ENCODE results near the gene CSTPP1.

Gene CSTPP1

DNA sequence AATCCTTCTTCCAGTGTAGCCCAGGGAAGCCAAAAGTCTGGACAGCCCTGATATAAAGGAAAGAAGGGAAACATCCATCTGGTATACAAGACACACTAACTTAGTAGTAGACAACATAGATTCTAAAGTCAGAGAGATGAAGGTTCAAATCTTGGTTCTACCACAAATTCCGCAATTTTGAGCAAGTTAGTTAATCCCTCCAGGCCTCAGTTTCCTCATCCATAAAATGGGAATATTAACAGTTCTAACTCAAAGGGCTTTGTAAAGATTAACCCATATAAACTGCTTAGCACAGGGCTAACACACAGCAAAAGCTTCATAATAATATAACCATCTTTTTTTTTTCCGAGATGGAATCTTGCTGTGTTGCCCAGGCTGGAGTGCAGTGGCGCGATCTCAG lies 29.0 kb upstream of the CSTPP1 start:
- Histone ChIP-seq H3K9ac (ENCODE audit: low read depth, low read length, poor library complexity) (no peak overlapping the region), H3K14ac (ENCODE audit: low read length) (no peak overlapping the region), H3K27me3 (ENCODE audit: control insufficient read depth in 3 of 3, insufficient read depth in 3 of 3, low read depth in 1 of 3, low read length in 3 of 3) (no peaks in the 10 kb centered on the region), H3K79me1 (ENCODE audit: low read depth, low read length) (peaks cover 6% of the 10 kb centered on the region), H3K36me3 (replicated peaks in 1 of 2; ENCODE audit: control insufficient read depth in 2 of 2, insufficient read depth in 2 of 2, low read length in 2 of 2) (peaks cover 0 to 3% of the 10 kb centered on the region in 2 donors), H3K23ac (ENCODE audit: low read depth, low read length, poor library complexity) (no peak overlapping the region), H3K4me3 (ENCODE audit: low read length in 2 of 2) (no peak overlapping the region), H2BK120ac (ENCODE audit: low read depth, low read length) (no peak overlapping the region), H2AFZ (ENCODE audit: low read length) (no peak overlapping the region), H3K4me2 (ENCODE audit: insufficient read depth, low read length, poor library complexity, severe bottlenecking) (no peak overlapping the region), H2BK15ac (ENCODE audit: low read length) (no peak overlapping the region), H2BK5ac (ENCODE audit: low read length) (no peak overlapping the region), H3K4ac (ENCODE audit: low read length) (no peak overlapping the region), H3K4me1 (ENCODE audit: control insufficient read depth in 2 of 2, insufficient read depth in 1 of 2, low read depth in 1 of 2, low read length in 2 of 2) (peaks cover 17 to 24% of the 10 kb centered on the region in 2 donors), H3K9me3 (replicated peaks in 1 of 2; ENCODE audit: control insufficient read depth in 2 of 2, insufficient read depth in 1 of 2, low read depth in 1 of 2, low read length in 2 of 2) (no peaks in the 10 kb centered on the region), H3K18ac (ENCODE audit: low read length) (no peak overlapping the region), H2AK5ac (ENCODE audit: low read depth, low read length) (no peak overlapping the region), H3K27ac (replicated peaks; ENCODE audit: low read length) (no peak overlapping the region), H2BK12ac (ENCODE audit: low read length) (no peak overlapping the region), H4K91ac (ENCODE audit: low read depth, low read length, poor library complexity) (no peak overlapping the region), H4K8ac (ENCODE audit: low read depth, low read length) (no peak overlapping the region)
- no peak for DNase-seq (ENCODE audit: low spot score)
- WGBS, 2 donors (ENCODE audit: extremely low coverage in 2 of 2, insufficient read length in 2 of 2, insufficient replicate concordance in 1 of 2) = no CpG with 5 or more reads among the region's 4 CpGs

DNA sequence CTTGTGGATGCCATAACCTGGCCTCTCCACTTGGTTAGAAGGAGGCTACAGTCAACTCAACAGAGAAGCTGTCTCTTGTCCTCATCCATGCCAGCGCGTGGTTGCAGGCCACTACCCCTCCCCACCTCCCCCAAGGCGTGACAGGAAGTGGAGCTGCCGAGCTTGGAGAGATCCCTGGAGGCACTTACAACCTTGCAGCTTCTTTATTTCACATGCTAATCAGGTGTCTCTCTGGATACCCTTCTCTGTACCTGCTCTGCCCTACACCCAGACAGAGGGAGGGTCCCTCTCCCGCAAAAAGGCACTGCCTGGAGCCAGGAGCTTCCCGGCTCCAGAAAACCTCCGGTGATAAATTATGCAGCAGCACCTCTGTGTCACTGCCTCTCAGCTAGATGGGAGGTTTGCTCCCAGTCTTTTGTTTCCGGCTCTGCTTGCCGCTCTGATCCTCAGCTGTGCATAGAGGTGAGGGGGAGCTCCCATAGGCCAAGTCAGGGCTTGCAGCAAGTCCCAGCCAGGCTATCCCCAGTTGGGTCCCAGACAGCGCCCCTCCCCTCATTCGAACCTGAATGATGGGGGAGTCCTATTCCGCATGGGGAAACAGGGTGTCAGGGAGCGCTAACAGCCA lies 23.9 kb upstream of the CSTPP1 start:
- no peak overlapping the region for H3K23ac ChIP-seq (ENCODE audit: low read depth, low read length, poor library complexity)
- H3K18ac ChIP-seq (ENCODE audit: low read length) = peak overlapping the region; percentile 33
- no peaks in the 10 kb centered on the region for H3K27me3 ChIP-seq (ENCODE audit: control insufficient read depth in 3 of 3, insufficient read depth in 3 of 3, low read depth in 1 of 3, low read length in 3 of 3)
- H3K4me2 ChIP-seq (ENCODE audit: insufficient read depth, low read length, poor library complexity, severe bottlenecking) = peak overlapping the region; percentile 72
- peak overlapping the region; percentile 67 for H3K27ac ChIP-seq (replicated peaks; ENCODE audit: low read length)
- H3K14ac ChIP-seq (ENCODE audit: low read length) = no peak overlapping the region
- peak overlapping the region; percentile 85 for H2AFZ ChIP-seq (ENCODE audit: low read length)
- H2BK15ac ChIP-seq (ENCODE audit: low read length) = no peak overlapping the region
- H3K4me3 ChIP-seq (ENCODE audit: low read length in 2 of 2) = peak overlapping the region; percentile 7 to 43
- H3K4me1 ChIP-seq (ENCODE audit: control insufficient read depth in 2 of 2, insufficient read depth in 1 of 2, low read depth in 1 of 2, low read length in 2 of 2) = peaks cover 27 to 40% of the 10 kb centered on the region in 2 donors
- H2BK120ac ChIP-seq (ENCODE audit: low read depth, low read length) = no peak overlapping the region
- H3K9ac ChIP-seq (ENCODE audit: low read depth, low read length, poor library complexity) = no peak overlapping the region
- no peak overlapping the region for H3K4ac ChIP-seq (ENCODE audit: low read length)
- H3K36me3 ChIP-seq (replicated peaks in 1 of 2; ENCODE audit: control insufficient read depth in 2 of 2, insufficient read depth in 2 of 2, low read length in 2 of 2) = no peaks in the 10 kb centered on the region
- peak overlapping the region; percentile 30 for H2BK5ac ChIP-seq (ENCODE audit: low read length)
- no CpG with 5 or more reads among the region's 13 CpGs for WGBS, 2 donors (ENCODE audit: extremely low coverage in 2 of 2, insufficient read length in 2 of 2, insufficient replicate concordance in 1 of 2)
- no peak overlapping the region for H2BK12ac ChIP-seq (ENCODE audit: low read length)
- H4K8ac ChIP-seq (ENCODE audit: low read depth, low read length) = no peak overlapping the region
- H2AK5ac ChIP-seq (ENCODE audit: low read depth, low read length) = no peak overlapping the region
- no peaks in the 10 kb centered on the region for H3K9me3 ChIP-seq (replicated peaks in 1 of 2; ENCODE audit: control insufficient read depth in 2 of 2, insufficient read depth in 1 of 2, low read depth in 1 of 2, low read length in 2 of 2)
- peak; percentile 62 for DNase-seq (ENCODE audit: low spot score)
- H4K91ac ChIP-seq (ENCODE audit: low read depth, low read length, poor library complexity) = no peak overlapping the region
- peaks cover 11% of the 10 kb centered on the region for H3K79me1 ChIP-seq (ENCODE audit: low read depth, low read length)

DNA sequence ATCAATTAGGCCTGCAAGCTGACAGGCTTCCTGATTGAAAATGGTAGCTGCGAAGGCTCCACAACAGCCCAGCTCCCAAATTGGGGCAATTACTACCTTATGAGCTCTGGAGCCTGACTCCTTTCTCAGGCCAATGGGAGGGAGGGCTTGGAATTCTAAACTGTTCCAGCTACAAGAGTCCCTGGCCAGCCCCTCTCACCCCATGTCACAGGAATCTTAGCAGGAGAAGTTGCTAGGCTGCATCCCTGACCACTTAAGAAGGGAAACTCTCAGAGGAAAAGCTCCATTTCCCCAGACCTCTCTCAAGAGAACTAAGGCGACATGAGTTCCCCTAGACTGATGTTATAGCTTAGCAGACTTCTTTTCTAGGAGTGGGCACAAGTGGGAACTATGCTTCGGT lies 23.1 kb upstream of the CSTPP1 start:
- Histone ChIP-seq H3K23ac (ENCODE audit: low read depth, low read length, poor library complexity) (no peak overlapping the region), H3K4ac (ENCODE audit: low read length) (no peak overlapping the region), H2AK5ac (ENCODE audit: low read depth, low read length) (no peak overlapping the region), H2BK5ac (ENCODE audit: low read length) (peak overlapping the region; percentile 30), H3K36me3 (replicated peaks in 1 of 2; ENCODE audit: control insufficient read depth in 2 of 2, insufficient read depth in 2 of 2, low read length in 2 of 2) (no peaks in the 10 kb centered on the region), H3K27me3 (ENCODE audit: control insufficient read depth in 3 of 3, insufficient read depth in 3 of 3, low read depth in 1 of 3, low read length in 3 of 3) (no peaks in the 10 kb centered on the region), H3K4me2 (ENCODE audit: insufficient read depth, low read length, poor library complexity, severe bottlenecking) (peak overlapping the region; percentile 45), H3K18ac (ENCODE audit: low read length) (no peak overlapping the region), H3K4me3 (ENCODE audit: low read length in 2 of 2) (peak overlapping the region in 1 of 2 donors; percentile 43), H2AFZ (ENCODE audit: low read length) (peak overlapping the region; percentile 85), H3K9me3 (replicated peaks in 1 of 2; ENCODE audit: control insufficient read depth in 2 of 2, insufficient read depth in 1 of 2, low read depth in 1 of 2, low read length in 2 of 2) (no peaks in the 10 kb centered on the region), H2BK12ac (ENCODE audit: low read length) (no peak overlapping the region), H4K8ac (ENCODE audit: low read depth, low read length) (no peak overlapping the region), H3K27ac (replicated peaks; ENCODE audit: low read length) (peak overlapping the region; percentile 67), H2BK120ac (ENCODE audit: low read depth, low read length) (no peak overlapping the region), H2BK15ac (ENCODE audit: low read length) (no peak overlapping the region), H4K91ac (ENCODE audit: low read depth, low read length, poor library complexity) (no peak overlapping the region), H3K14ac (ENCODE audit: low read length) (no peak overlapping the region), H3K9ac (ENCODE audit: low read depth, low read length, poor library complexity) (no peak overlapping the region), H3K4me1 (ENCODE audit: control insufficient read depth in 2 of 2, insufficient read depth in 1 of 2, low read depth in 1 of 2, low read length in 2 of 2) (peaks cover 27 to 40% of the 10 kb centered on the region in 2 donors), H3K79me1 (ENCODE audit: low read depth, low read length) (peaks cover 11% of the 10 kb centered on the region)
- WGBS, 2 donors (ENCODE audit: extremely low coverage in 2 of 2, insufficient read length in 2 of 2, insufficient replicate concordance in 1 of 2) = no CpG with 5 or more reads among the region's 3 CpGs
- DNase-seq (ENCODE audit: low spot score) = no peak

DNA sequence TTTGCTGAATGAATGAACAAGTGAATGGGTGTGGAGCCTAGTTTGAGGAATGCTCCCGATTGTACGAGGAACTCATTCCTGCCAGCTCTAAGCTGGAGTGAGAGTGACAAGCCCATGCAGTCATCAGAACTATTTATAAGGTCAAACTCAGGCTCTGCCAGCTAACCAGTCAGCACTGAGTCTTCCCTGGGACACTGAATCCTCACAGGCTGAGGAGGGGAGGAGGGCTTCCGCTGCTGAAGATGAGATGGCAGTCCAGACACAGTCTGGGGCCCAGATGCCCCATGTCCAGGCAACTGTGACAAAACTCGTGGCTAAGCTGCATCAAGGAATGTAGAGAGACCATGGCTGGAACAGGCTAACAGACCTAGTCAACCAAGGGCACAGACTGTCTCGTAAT lies 22.2 kb upstream of the CSTPP1 start:
- Histone ChIP-seq H3K14ac (ENCODE audit: low read length) (no peak overlapping the region), H3K23ac (ENCODE audit: low read depth, low read length, poor library complexity) (no peak overlapping the region), H3K27me3 (ENCODE audit: control insufficient read depth in 3 of 3, insufficient read depth in 3 of 3, low read depth in 1 of 3, low read length in 3 of 3) (no peaks in the 10 kb centered on the region), H2AFZ (ENCODE audit: low read length) (no peak overlapping the region), H3K79me1 (ENCODE audit: low read depth, low read length) (peaks cover 7% of the 10 kb centered on the region), H3K27ac (replicated peaks; ENCODE audit: low read length) (no peak overlapping the region), H3K4me2 (ENCODE audit: insufficient read depth, low read length, poor library complexity, severe bottlenecking) (no peak overlapping the region), H3K18ac (ENCODE audit: low read length) (peak overlapping the region; percentile 13), H3K36me3 (replicated peaks in 1 of 2; ENCODE audit: control insufficient read depth in 2 of 2, insufficient read depth in 2 of 2, low read length in 2 of 2) (no peaks in the 10 kb centered on the region), H3K9ac (ENCODE audit: low read depth, low read length, poor library complexity) (no peak overlapping the region), H2AK5ac (ENCODE audit: low read depth, low read length) (no peak overlapping the region), H2BK12ac (ENCODE audit: low read length) (no peak overlapping the region), H4K8ac (ENCODE audit: low read depth, low read length) (no peak overlapping the region), H3K4me1 (ENCODE audit: control insufficient read depth in 2 of 2, insufficient read depth in 1 of 2, low read depth in 1 of 2, low read length in 2 of 2) (peaks cover 30 to 44% of the 10 kb centered on the region in 2 donors), H2BK120ac (ENCODE audit: low read depth, low read length) (no peak overlapping the region), H4K91ac (ENCODE audit: low read depth, low read length, poor library complexity) (no peak overlapping the region), H2BK15ac (ENCODE audit: low read length) (no peak overlapping the region), H2BK5ac (ENCODE audit: low read length) (no peak overlapping the region), H3K9me3 (replicated peaks in 1 of 2; ENCODE audit: control insufficient read depth in 2 of 2, insufficient read depth in 1 of 2, low read depth in 1 of 2, low read length in 2 of 2) (no peaks in the 10 kb centered on the region), H3K4ac (ENCODE audit: low read length) (no peak overlapping the region), H3K4me3 (ENCODE audit: low read length in 2 of 2) (no peak overlapping the region)
- no peak for DNase-seq (ENCODE audit: low spot score)
- no CpG with 5 or more reads among the region's 5 CpGs for WGBS, 2 donors (ENCODE audit: extremely low coverage in 2 of 2, insufficient read length in 2 of 2, insufficient replicate concordance in 1 of 2)

Measured in neuronal stem cell (in vitro differentiated cells).